Right lobe of liver (tissue), 6 donors: ENCODE measurements around the gene LENG8. TPM values are rescaled to one million over a fixed set of nuclear protein-coding genes. Genes with fewer than 3 reads are reported as not detected.
"Not testable (repeated sequence)": the region's sequence is repeated elsewhere in the genome, so short reads cannot be mapped to it uniquely, and the experiment has no call there.

Experiments
- ATAC-seq, 4 donors: fragments of 200-7000 bp; cut with Tn5 transposase; one replicate each; pipeline ENCODE4 v1.9.1; 2020; ENCODE audit warnings: mild to moderate bottlenecking in 4 of 4, moderate library complexity in 4 of 4
- DNase-seq, 3 donors: peaks; one replicate each; pipeline ENCODE4 v3.0.0-alpha.2; 2020
- H3K27ac ChIP-seq, 3 donors: fragments of 200-600 bp; one replicate each; pipeline ENCODE4 v1.8.0; 2022
- H3K27me3 ChIP-seq, 2 donors: fragments of 200-600 bp; one replicate each; pipeline ENCODE4 v1.8.0; 2022
- H3K36me3 ChIP-seq, 4 donors: fragments of 200-600 bp; sonication (generic) in 1 of 4; one replicate each; pipeline versions ENCODE4 v1.5.1 to v1.8.0; 2017 to 2022; ENCODE audit warnings: control low read depth in 1 of 4
- H3K4me1 ChIP-seq, 4 donors: fragments of 200-600 bp; sonication (generic) in 1 of 4; one replicate each; pipeline versions ENCODE4 v1.5.1 to v1.8.0; 2017 to 2022; ENCODE audit warnings: control low read depth in 1 of 4
- H3K4me3 ChIP-seq, 3 donors: fragments of 200-600 bp; one replicate each; pipeline ENCODE4 v1.8.0; 2022
- H3K9me3 ChIP-seq, 4 donors: fragments of 200-600 bp; sonication (generic) in 1 of 4; one replicate each; pipeline versions ENCODE4 v1.5.1 to v1.8.0; 2017 to 2022; ENCODE audit warnings: control low read depth in 1 of 4
- POLR2A ChIP-seq: fragments of 450-650 bp; IDR thresholded peaks from one replicate; pipeline ENCODE4 v1.6.1; 2017; ENCODE audit warnings: antibody characterized with exemption, mild to moderate bottlenecking
- WGBS: methylation state at CpG from one replicate; pipeline ENCODE4 v1.1.6; 2018; ENCODE audit warnings: low coverage, low lambda C conversion rate; ENCODE audit not compliant: insufficient coverage; ENCODE audit errors: missing lambda C conversion rate; 5-methylcytosine and 5-hydroxymethylcytosine counted together
- intact Hi-C, 2 donors: fragments of 100-400 bp; cut with DNase I; formaldehyde crosslinking; loops; one replicate each; pipeline versions ENCODE4 v1.11.2 to v1.14.1; 2022
- total RNA-seq, 6 experiments: library from RNA; depleted of rRNA in 2 of 6; stranded (reverse); fragments of >200 nt in 2 of 6; fragmentation: NEBNext Ultra II Directional in 3 of 6; extraction: Animal tissue kit (Norgen Biotek cat#: 25700) in 3 of 6; gene quantifications; one replicate each; pipeline versions ENCODE4 v1.1.0 to v1.2.4, GENCODE V29; 2016 to 2023
- TF ChIP-seq, protein P1 (sequence below), 4 donors: fragments of 200-600 bp in 3 of 4; fragments of 450-650 bp in 1 of 4; IDR thresholded peaks; one replicate each; pipeline versions ENCODE4 v1.5.1 to v1.8.0; 2016 to 2022; ENCODE audit warnings: antibody characterized with exemption in 4 of 4, mild to moderate bottlenecking in 2 of 4
- donor health status: DM: no; HTN: yes; CAD: no.
- donor health status: DM: no; HTN: no; CAD: no.
- donor health status: DM: no; HTN: no; CAD: no.
- donor health status: DM: no; HTN: yes; CAD: no.
- donor health status: DM: no; HTN: yes; CAD: no.

The LENG8 gene
- total RNA-seq, 6 experiments from 2014 or later, result 29.8 to 66.3 (median 41.1) TPM

DNA sequence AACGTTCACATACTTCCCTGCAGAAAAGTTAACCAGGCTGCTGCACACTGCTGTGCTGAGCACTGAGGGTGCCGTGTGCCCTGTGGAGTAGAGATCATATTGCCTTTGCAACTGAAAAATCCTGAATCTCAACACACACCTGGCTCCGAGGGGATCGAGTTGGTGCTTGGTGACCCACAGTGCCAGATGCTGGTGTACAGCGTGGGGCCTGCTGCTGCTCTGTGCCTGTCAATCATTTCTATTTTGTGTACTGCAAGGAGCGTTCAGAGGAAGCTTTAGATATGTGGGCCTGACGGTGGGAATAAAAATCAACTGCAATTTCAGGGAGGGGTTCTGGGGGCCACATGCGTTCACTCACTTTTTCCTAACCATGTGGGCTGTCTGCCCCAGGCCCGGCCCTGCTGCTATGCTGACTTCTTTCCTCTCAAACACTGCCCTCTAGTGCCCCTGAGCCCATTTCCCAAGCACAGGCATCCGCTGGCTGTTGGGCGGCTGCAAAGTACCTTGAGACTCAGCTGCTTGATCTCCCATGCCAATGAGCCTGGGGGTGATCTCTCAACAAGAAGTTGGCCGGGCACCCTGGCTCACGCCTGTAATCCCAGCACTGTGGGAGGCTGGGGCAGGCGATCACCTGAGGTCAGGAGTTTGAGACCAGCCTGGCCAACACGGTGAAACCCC lies 9.7 kb upstream of the LENG8 start:
- DNase-seq (peak in 1 of 3 donors; percentile 36), ATAC-seq (peak in 3 of 4 donors; percentile 30 to 48 (median 33))
- Histone ChIP-seq H3K36me3 (peaks cover 0 to 3% (median 0%) of the 10 kb centered on the region in 4 donors), H3K27me3 (no peaks in the 10 kb centered on the region), H3K9me3 (no peaks in the 10 kb centered on the region), H3K4me1 (no peaks in the 10 kb centered on the region), H3K4me3 (no peak overlapping the region), H3K27ac (no peak overlapping the region)
- no peak for TF ChIP-seq POLR2A
- TF ChIP-seq, protein P1, sequence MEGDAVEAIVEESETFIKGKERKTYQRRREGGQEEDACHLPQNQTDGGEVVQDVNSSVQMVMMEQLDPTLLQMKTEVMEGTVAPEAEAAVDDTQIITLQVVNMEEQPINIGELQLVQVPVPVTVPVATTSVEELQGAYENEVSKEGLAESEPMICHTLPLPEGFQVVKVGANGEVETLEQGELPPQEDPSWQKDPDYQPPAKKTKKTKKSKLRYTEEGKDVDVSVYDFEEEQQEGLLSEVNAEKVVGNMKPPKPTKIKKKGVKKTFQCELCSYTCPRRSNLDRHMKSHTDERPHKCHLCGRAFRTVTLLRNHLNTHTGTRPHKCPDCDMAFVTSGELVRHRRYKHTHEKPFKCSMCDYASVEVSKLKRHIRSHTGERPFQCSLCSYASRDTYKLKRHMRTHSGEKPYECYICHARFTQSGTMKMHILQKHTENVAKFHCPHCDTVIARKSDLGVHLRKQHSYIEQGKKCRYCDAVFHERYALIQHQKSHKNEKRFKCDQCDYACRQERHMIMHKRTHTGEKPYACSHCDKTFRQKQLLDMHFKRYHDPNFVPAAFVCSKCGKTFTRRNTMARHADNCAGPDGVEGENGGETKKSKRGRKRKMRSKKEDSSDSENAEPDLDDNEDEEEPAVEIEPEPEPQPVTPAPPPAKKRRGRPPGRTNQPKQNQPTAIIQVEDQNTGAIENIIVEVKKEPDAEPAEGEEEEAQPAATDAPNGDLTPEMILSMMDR (IDR thresholded peaks at IDR 0.05), result peak in 2 of 4 donors; percentile 17 to 35
- intact Hi-C loops, result no loop called here
- WGBS, result 75% methylated on average over 10 of the region's 15 CpGs

DNA sequence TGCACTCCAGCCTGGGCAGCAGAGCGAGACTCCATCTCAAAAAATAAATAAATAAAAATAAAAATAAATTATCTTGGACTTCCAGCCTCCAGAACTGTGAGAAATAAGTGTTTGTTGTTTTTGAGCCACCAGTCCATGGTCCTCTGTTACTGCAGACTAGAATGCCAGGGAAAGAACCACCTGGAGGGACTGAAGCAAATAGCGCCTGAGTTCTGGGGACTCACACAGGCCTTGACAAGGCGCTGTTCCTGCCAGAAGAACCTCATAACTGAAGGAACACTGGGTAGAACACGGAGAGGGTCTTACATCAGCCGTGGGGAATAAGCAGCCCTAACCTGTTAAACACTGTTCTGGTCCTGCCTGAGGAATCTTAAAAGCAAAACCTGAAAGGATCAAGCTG lies 8.4 kb upstream of the LENG8 start:
- intact Hi-C loops, result no loop called here
- peaks cover 0 to 6% (median under 1%) of the 10 kb centered on the region in 4 donors for H3K36me3 ChIP-seq
- H3K4me1 ChIP-seq, result peaks cover 0 to 11% (median 0%) of the 10 kb centered on the region in 4 donors
- H3K4me3 ChIP-seq, result no peak overlapping the region
- DNase-seq (no peak), ATAC-seq (no peak)
- WGBS, result 92% methylated on average over 4 of the region's 5 CpGs
- no peaks in the 10 kb centered on the region for H3K9me3 ChIP-seq
- H3K27ac ChIP-seq, result no peak overlapping the region
- H3K27me3 ChIP-seq, result no peaks in the 10 kb centered on the region
- no peak for TF ChIP-seq POLR2A
- TF ChIP-seq, protein P1 (IDR thresholded peaks at IDR 0.05), result no peak

DNA sequence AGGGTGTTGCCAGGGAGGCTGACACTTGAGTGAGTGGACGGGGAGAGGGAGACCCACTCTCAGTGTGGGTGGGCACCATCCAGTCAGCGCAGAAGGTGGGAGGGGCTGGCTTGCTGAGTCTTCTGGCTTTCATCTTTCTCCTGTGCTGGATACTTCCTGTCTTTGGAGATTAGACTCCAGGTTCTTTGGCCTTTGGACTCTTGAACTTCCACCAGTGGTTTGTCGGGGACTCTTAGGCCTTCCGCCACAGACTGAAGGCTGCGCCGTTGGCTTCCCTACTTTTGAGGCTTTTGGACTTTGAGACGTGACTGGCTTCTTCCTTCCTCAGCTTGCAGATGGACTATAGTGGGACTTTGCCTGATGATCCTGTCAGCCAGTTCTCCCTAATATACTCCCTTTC lies 4.3 kb upstream of the LENG8 start:
- peaks cover 0 to 6% (median under 1%) of the 10 kb centered on the region in 4 donors for H3K36me3 ChIP-seq
- DNase-seq (no peak), ATAC-seq (no peak)
- H3K4me3 ChIP-seq, result no peak overlapping the region
- 24% methylated on average over 5 of the region's 7 CpGs for WGBS
- H3K27ac ChIP-seq, result no peak overlapping the region
- H3K27me3 ChIP-seq, result no peaks in the 10 kb centered on the region
- intact Hi-C loops, result no loop called here
- peaks cover 0 to 23% (median 0%) of the 10 kb centered on the region in 4 donors for H3K4me1 ChIP-seq
- no peaks in the 10 kb centered on the region for H3K9me3 ChIP-seq
- no peak for TF ChIP-seq POLR2A

DNA sequence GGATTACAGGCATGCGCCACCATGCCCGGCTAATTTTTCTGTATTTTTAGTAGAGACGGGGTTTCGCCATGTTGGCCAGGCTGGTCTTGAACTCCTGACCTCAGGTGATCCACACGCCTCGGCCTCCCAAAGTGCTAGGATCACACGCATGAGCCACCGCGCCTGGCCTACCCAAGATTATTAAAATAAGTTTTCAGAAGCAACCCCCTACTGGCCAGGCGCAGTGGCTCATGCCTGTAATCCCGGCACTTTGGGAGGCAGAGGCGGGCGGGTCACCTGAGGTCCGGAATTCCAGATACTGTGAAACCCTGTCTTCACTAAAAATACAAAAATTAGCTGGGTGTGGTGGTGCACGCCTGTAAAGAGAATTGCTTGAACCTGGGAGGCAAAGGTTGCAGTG lies 2.6 kb upstream of the LENG8 start:
- H3K36me3 ChIP-seq, H3K4me3 ChIP-seq, H3K27me3 ChIP-seq, DNase-seq, intact Hi-C loops, H3K9me3 ChIP-seq, H3K27ac ChIP-seq, ATAC-seq: not testable (repeated sequence)
- 88% methylated on average over 1 of the region's 15 CpGs for WGBS
- peaks cover 0 to 37% (median 5%) of the 10 kb centered on the region in 4 donors for H3K4me1 ChIP-seq

DNA sequence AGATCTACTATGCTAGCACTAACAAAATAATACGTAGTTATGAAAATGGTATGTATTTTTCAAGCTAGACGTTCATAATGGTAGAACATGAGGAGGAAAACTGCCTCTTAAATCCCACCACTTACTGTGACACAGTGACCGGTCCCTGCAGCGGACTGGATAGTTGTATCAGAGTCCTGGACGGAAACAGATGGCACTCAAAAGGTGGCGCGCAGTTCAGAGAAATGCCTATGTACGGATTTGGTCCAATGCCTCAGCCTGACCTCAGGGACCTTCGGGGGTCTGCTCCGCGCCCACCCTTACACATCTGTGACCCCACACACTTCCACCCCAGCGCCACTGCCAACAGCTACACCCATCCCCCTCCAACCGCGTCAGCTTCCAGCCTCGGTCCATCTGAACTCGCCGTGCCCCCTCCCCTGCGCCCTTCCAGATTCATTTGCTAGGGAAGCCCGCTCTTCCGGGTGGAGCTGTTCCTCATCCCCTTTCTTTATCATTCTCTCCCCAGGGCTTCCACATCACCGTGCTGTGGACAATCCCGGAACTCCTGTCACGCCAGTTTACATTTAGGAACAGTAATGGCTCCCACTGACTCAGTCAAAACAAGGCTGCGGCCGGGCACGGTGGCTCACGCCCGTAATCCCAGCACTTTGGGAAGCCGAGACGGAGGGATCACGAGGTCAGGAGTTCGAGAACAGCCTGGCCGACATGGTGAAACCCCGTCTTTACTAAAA lies 792 bp upstream of the LENG8 start:
- Histone ChIP-seq H3K9me3 (no peaks in the 10 kb centered on the region), H3K27ac (peak overlapping the region; percentile 72 to 95 (median 87)), H3K4me1 (peaks cover 0 to 37% (median 5%) of the 10 kb centered on the region in 4 donors), H3K27me3 (no peaks in the 10 kb centered on the region), H3K36me3 (peaks cover 12 to 24% (median 14%) of the 10 kb centered on the region in 4 donors), H3K4me3 (peak overlapping the region; percentile 88 to 98 (median 93))
- 2% methylated on average over 25 of the region's 34 CpGs for WGBS
- ATAC-seq (peak; percentile 34 to 41 (median 36)), DNase-seq (peak in 2 of 3 donors; percentile 61 to 66)
- intact Hi-C loops, result no loop called here
- TF ChIP-seq POLR2A, result no peak
- TF ChIP-seq, protein P1 (IDR thresholded peaks at IDR 0.05), result no peak
